ENCODE measurements around the gene FAM163B. TPM values are rescaled to one million over a fixed set of nuclear protein-coding genes. Genes with fewer than 3 reads are reported as not detected.

FAM163B gene
- total and polyA plus RNA-seq, 2 experiments from 2014 or later = 0.60 to 1.3 TPM

GRCh38 chr9:133584167-133584558 is 25.0 kb downstream of the FAM163B start:
- peaks cover 5% of the 10 kb centered on the region for H3K36me3 Mint-ChIP-seq (ENCODE audit: low read depth)
- DNase-seq (ENCODE audit: low spot score) (no peak), ATAC-seq (no peak)
- no peak overlapping the region for H3K4me3 ChIP-seq
- H3K79me2 ChIP-seq (replicated peaks; ENCODE audit: insufficient read depth) = no peaks in the 10 kb centered on the region
- H3K27me3 Mint-ChIP-seq (ENCODE audit: insufficient read depth, low read depth, poor library complexity) = peaks cover 7% of the 10 kb centered on the region
- H3K4me1 ChIP-seq (ENCODE audit: insufficient read depth) = peaks cover 7% of the 10 kb centered on the region
- H3K27me3 ChIP-seq (ENCODE audit: insufficient read depth) = no peaks in the 10 kb centered on the region
- H3K9me3 Mint-ChIP-seq = peaks cover 9% of the 10 kb centered on the region
- H4K20me1 ChIP-seq (replicated peaks; ENCODE audit: insufficient read depth) = no peaks in the 10 kb centered on the region
- no peaks in the 10 kb centered on the region; the same call in 1 of the 2 replicates for H3F3A ChIP-seq (replicated peaks; ENCODE audit: low read depth)
- peak overlapping the region; percentile 78; the same call in 1 of the 2 replicates for H3K27ac ChIP-seq (ENCODE audit: low read depth)
- H3K9me2 ChIP-seq (ENCODE audit: insufficient read depth) = no peaks in the 10 kb centered on the region
- peak overlapping the region; percentile 60; the same call in 1 of the 2 replicates for H3K4me2 ChIP-seq
- peak overlapping the region; percentile 21; the same call in 1 of the 3 replicates for H3K4me3 Mint-ChIP-seq
- H3K4me1 Mint-ChIP-seq = peaks cover 48% of the 10 kb centered on the region
- TF ChIP-seq, protein P1, sequence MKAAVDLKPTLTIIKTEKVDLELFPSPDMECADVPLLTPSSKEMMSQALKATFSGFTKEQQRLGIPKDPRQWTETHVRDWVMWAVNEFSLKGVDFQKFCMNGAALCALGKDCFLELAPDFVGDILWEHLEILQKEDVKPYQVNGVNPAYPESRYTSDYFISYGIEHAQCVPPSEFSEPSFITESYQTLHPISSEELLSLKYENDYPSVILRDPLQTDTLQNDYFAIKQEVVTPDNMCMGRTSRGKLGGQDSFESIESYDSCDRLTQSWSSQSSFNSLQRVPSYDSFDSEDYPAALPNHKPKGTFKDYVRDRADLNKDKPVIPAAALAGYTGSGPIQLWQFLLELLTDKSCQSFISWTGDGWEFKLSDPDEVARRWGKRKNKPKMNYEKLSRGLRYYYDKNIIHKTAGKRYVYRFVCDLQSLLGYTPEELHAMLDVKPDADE (IDR thresholded peaks at IDR 0.05) = no peak
- TF ChIP-seq ZNF114 (CRISPR knock-in tag; IDR thresholded peaks at IDR 0.05) = no peak
- TF ChIP-seq JUNB (IDR thresholded peaks at IDR 0.05; ENCODE audit: unreplicated experiment) = no peak
- TF ChIP-seq EZH2phosphoT487 (IDR thresholded peaks at IDR 0.05; ENCODE audit: unreplicated experiment) = no peak
- TF ChIP-seq STAT1 (IDR thresholded peaks at IDR 0.05; ENCODE audit: unreplicated experiment) = no peak
- no peak for TF ChIP-seq POLR2AphosphoS5 (IDR thresholded peaks at IDR 0.05; ENCODE audit: low read depth)
- no peak for TF ChIP-seq CREB1 (CRISPR knock-in tag; IDR thresholded peaks at IDR 0.05; ENCODE audit: low read depth)
- TF ChIP-seq, protein P2, sequence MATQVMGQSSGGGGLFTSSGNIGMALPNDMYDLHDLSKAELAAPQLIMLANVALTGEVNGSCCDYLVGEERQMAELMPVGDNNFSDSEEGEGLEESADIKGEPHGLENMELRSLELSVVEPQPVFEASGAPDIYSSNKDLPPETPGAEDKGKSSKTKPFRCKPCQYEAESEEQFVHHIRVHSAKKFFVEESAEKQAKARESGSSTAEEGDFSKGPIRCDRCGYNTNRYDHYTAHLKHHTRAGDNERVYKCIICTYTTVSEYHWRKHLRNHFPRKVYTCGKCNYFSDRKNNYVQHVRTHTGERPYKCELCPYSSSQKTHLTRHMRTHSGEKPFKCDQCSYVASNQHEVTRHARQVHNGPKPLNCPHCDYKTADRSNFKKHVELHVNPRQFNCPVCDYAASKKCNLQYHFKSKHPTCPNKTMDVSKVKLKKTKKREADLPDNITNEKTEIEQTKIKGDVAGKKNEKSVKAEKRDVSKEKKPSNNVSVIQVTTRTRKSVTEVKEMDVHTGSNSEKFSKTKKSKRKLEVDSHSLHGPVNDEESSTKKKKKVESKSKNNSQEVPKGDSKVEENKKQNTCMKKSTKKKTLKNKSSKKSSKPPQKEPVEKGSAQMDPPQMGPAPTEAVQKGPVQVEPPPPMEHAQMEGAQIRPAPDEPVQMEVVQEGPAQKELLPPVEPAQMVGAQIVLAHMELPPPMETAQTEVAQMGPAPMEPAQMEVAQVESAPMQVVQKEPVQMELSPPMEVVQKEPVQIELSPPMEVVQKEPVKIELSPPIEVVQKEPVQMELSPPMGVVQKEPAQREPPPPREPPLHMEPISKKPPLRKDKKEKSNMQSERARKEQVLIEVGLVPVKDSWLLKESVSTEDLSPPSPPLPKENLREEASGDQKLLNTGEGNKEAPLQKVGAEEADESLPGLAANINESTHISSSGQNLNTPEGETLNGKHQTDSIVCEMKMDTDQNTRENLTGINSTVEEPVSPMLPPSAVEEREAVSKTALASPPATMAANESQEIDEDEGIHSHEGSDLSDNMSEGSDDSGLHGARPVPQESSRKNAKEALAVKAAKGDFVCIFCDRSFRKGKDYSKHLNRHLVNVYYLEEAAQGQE (IDR thresholded peaks at IDR 0.05; ENCODE audit: unreplicated experiment) = no peak
- TF ChIP-seq, protein P3, sequence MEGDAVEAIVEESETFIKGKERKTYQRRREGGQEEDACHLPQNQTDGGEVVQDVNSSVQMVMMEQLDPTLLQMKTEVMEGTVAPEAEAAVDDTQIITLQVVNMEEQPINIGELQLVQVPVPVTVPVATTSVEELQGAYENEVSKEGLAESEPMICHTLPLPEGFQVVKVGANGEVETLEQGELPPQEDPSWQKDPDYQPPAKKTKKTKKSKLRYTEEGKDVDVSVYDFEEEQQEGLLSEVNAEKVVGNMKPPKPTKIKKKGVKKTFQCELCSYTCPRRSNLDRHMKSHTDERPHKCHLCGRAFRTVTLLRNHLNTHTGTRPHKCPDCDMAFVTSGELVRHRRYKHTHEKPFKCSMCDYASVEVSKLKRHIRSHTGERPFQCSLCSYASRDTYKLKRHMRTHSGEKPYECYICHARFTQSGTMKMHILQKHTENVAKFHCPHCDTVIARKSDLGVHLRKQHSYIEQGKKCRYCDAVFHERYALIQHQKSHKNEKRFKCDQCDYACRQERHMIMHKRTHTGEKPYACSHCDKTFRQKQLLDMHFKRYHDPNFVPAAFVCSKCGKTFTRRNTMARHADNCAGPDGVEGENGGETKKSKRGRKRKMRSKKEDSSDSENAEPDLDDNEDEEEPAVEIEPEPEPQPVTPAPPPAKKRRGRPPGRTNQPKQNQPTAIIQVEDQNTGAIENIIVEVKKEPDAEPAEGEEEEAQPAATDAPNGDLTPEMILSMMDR (conservative IDR thresholded peaks at IDR 0.05; ENCODE audit: low read depth in 2 of 2) = no peak
- TF ChIP-seq NANOG (IDR thresholded peaks at IDR 0.05; ENCODE audit: borderline replicate concordance) = no peak
- TF ChIP-seq, protein P4, sequence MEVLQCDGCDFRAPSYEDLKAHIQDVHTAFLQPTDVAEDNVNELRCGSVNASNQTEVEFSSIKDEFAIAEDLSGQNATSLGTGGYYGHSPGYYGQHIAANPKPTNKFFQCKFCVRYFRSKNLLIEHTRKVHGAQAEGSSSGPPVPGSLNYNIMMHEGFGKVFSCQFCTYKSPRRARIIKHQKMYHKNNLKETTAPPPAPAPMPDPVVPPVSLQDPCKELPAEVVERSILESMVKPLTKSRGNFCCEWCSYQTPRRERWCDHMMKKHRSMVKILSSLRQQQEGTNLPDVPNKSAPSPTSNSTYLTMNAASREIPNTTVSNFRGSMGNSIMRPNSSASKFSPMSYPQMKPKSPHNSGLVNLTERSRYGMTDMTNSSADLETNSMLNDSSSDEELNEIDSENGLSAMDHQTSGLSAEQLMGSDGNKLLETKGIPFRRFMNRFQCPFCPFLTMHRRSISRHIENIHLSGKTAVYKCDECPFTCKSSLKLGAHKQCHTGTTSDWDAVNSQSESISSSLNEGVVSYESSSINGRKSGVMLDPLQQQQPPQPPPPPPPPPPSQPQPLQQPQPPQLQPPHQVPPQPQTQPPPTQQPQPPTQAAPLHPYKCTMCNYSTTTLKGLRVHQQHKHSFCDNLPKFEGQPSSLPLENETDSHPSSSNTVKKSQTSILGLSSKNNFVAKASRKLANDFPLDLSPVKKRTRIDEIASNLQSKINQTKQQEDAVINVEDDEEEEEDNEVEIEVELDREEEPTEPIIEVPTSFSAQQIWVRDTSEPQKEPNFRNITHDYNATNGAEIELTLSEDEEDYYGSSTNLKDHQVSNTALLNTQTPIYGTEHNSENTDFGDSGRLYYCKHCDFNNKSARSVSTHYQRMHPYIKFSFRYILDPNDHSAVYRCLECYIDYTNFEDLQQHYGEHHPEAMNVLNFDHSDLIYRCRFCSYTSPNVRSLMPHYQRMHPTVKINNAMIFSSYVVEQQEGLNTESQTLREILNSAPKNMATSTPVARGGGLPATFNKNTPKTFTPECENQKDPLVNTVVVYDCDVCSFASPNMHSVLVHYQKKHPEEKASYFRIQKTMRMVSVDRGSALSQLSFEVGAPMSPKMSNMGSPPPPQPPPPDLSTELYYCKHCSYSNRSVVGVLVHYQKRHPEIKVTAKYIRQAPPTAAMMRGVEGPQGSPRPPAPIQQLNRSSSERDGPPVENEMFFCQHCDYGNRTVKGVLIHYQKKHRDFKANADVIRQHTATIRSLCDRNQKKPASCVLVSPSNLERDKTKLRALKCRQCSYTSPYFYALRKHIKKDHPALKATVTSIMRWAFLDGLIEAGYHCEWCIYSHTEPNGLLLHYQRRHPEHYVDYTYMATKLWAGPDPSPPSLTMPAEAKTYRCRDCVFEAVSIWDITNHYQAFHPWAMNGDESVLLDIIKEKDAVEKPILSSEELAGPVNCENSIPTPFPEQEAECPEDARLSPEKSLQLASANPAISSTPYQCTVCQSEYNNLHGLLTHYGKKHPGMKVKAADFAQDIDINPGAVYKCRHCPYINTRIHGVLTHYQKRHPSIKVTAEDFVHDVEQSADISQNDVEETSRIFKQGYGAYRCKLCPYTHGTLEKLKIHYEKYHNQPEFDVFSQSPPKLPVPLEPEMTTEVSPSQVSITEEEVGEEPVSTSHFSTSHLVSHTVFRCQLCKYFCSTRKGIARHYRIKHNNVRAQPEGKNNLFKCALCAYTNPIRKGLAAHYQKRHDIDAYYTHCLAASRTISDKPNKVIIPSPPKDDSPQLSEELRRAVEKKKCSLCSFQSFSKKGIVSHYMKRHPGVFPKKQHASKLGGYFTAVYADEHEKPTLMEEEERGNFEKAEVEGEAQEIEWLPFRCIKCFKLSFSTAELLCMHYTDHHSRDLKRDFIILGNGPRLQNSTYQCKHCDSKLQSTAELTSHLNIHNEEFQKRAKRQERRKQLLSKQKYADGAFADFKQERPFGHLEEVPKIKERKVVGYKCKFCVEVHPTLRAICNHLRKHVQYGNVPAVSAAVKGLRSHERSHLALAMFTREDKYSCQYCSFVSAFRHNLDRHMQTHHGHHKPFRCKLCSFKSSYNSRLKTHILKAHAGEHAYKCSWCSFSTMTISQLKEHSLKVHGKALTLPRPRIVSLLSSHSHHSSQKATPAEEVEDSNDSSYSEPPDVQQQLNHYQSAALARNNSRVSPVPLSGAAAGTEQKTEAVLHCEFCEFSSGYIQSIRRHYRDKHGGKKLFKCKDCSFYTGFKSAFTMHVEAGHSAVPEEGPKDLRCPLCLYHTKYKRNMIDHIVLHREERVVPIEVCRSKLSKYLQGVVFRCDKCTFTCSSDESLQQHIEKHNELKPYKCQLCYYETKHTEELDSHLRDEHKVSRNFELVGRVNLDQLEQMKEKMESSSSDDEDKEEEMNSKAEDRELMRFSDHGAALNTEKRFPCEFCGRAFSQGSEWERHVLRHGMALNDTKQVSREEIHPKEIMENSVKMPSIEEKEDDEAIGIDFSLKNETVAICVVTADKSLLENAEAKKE (CRISPR knock-in tag; IDR thresholded peaks at IDR 0.05) = no peak
- peak overlapping the region; percentile 90; the same call in 1 of the 2 replicates for H2AFZ ChIP-seq
- peak overlapping the region; percentile 64 for H3K27ac Mint-ChIP-seq
- H3K36me3 ChIP-seq (ENCODE audit: insufficient read depth) = no peaks in the 10 kb centered on the region
